Measurements from ENCODE around the gene SLC7A11.

The SLC7A11 gene

DNA sequence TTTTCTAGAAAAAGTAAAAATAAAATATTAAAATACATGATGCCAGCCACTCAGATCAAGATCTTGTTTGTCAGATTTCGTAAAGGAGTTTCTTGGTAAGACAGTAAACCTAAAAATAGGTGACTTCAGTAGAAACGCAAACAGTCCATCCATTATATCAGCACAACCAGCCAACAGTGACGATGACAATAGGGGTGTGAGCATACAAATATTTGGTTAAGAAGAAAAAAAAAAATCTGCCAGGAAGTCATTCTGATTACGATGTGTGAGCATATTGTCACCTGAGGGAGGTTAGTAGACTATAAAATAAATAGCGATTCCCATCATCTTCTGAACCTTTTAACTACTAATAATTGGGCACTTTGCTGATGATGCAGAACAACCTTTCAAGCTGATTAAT, 37.6 kb downstream of the SLC7A11 start:
- DNase-seq = no peak

DNA sequence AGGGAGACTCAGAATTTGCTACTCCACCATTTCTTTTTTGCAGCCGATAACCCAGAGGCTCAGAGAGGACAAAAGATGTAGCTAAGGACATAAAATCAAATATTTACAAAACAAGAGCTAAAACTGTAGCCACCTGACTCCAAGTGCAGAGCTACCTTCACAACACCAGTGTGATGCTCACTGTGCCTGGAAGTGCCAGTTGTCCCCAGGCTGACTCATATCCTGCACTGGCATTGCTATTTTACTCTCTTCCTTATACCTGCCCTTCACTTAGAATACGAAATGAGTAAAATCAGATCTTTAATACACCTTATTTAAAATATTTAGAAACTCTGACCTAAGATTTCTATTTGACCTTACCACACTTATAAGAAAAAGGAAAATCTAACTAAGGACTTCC, 39.5 kb downstream of the SLC7A11 start:
- DNase-seq = no peak

DNA sequence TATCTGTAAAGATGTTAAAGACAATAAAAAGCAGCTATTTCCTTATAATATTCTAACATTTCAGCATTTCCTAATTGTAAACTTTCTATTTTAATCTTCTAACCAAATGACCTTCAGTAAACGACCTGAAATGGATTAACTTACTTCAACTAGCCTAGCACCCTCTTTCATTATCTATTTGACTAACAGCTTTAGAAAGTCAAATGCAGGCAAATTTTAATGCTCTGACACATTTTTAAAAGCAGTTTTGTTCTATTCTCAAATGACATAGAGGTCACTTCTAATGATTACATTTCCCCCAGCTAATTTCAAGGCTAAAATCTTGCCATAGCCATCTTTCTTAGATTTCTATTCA, 41.9 kb downstream of the SLC7A11 start:
- no peak for DNase-seq

DNA sequence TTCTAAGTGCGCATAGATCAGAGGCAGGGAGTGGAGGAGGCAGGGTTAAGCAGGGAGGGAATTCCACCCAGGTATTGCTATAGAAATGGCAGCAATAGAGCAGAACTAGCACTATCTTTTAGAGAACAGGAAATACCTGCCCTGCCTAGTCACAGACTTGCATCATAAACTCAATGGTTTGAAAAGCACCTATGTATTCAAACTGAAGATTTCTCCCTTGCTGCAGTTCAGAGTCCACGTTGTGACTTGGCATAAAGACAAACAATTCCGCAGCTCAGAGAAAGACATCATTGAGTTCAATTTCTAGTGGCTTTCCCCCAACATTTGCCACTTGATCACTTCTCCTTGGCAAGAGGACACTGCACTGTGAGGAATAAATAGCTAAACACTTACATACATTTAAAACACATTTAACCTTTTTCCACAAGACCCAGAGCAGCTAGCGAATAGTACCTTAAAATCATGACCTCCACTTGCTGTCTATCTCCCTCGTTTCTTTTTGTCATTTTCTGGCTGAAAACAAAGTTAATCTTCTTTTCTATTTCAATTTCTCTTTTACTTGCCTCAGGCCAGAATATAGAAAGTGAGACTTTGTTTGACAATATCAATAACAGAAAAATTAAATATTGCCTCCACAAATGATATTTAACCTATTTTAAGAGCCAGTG, 42.4 kb downstream of the SLC7A11 start:
- no peak for DNase-seq

DNA sequence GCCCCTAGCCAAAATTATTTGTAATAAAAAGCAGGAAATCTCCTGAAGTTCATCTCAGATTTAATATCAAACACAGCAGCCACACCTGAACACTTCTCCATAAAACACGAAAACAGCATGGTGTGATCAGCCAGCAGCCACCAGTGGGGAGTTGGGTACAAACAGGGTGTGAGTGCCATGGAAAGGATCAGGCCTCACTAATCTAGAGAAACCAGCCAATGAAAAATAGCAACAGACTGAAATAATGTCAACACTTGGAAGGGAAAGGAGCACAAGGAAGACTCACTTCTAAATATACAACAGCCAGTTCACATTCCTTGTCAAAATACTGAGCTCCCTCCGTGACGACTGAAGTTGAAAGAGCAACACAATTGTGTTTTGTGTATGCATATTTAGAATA, 46.0 kb downstream of the SLC7A11 start:
- DNase-seq = no peak

DNA sequence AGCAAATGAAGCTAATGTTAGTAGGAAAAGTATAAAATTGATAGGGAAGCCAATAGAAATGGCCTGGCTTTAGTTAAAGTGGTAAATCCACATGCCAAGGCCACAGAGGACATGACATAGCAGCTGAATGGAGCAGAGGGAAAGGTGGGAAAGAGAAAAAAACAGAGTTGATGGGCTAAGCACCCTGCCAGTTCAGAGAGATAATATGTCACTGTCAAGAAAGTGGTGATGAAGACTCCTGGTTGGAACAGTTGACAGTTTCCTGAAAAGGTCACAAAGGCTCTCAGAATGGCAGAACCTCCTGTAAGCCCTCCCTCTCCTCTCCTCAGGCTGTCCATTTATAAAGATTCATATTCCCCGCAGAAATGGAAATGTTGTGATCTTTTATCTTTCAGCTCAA, 48.2 kb downstream of the SLC7A11 start:
- no peak for DNase-seq

DNA sequence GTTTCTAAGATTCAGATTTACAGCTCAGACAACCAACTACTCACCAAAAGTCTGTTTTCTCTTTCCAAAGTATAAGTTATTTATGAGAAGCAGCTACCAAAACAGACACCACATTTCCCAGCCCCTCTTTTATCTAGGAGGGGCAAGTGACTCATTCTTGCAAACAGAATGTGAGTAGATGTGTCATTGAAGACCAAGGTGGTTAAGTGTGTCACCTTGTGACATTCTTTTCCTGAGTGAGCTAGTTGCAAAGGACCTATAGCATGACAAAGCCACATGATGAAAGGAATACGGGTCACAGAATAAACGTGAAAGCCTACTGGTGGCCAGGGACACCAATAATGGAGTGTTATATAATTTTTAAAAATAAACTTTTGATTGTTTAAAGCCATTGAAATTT, 50.0 kb downstream of the SLC7A11 start:
- DNase-seq = no peak

DNA sequence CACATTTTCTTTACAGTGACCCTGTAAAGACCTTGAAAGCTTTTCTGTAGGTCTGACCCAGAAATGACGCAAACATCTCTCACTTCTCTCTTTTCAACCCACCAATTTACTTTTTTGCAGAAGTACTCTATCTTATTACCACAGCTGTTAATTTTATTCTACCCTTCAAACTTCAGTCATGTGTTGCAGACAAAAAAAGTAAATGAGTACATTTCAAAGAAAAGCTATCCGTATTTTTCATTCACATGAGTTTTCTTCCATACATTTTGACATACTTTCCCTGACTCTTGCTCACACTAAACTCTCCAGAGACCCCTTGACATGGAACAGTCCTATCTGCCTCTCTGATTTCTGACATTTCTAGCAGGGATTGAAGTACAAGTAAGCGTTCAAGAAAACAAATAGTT, 51.7 kb downstream of the SLC7A11 start:
- DNase-seq = no peak

DNA sequence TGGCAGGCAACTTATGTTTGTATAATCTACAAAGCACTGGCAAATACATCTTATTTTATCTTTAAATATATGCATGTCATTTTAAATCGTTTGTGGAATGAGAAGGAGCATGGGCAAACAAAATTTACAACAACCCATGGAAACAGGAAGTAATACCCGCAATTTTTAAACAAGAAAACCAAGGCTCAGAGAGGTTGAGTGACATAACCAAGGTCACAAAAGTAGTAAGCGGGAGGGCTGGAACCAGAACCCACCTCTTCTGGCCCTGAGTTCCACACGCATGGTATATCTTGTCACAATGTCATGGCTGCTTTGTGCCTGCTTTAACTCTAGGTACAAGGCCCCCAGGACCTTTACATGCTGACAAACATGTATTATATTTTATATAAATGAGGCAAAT, 52.9 kb downstream of the SLC7A11 start:
- no peak for DNase-seq

DNA sequence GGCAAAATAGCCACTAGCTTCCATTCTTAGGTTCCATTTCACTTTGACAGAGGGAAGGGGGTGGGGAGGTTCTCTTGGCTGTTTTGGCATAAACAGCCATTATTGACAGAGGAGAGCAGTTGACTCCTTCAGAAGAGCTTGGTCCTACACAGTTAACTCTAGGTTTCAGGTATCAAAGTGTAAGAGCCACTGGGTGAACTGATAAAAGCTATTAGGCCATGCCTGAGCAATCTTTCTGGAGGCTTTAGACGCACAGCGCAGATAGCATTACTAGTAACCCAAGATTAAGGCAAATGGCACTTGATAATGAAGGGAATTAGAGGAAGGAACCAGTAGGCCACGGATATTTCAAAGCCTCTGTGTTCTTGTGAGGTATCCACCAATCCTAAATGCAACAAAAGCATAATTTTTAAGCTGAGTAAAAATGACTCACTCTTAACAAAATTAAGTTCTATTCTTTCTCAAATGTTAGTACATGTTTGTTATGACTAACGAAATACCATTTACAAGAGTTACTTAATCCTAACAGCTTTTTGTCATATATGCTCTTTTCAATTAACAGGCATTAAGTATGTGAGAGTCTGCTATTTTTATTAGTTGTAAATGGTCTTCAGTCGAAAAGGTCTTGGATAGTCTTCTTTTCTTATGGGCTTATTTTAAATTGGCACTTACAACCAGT, 53.6 kb downstream of the SLC7A11 start:
- DNase-seq = no peak

DNA sequence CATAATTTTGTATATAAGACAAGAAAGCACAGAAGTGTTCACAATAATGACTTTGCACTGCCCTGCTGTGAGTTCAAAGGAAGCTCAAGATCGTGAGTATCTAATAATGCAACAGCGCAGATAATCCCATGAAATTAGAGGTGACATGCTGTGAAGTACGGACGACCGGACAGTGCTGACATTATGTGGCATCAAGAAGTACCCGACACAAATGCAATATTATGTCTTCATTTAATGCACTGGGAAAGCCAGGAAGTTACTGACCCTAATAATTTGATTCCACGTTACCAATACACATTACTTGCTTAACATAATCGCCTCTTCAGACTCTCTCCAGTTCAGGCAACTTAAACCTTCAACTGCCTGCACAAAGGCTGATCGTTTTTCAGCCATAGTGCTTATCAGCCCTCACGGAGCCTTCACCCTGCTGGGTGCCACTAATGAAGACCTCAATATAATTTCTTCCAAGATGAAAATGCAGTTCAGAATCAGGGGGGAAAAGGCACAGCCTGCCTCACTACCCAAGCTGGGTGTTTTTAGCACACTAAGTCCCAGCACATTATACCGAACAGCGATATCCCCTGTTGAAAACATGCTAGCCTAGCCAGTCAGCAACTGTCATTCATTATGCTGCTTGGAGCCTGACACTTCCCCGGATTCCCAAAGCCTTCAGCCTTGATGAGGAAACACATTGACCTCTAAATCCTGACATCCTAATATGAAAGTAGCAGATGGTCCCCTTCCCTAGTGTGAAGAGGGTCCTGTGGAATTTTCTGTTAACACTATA, 56.1 kb downstream of the SLC7A11 start:
- DNase-seq = no peak

DNA sequence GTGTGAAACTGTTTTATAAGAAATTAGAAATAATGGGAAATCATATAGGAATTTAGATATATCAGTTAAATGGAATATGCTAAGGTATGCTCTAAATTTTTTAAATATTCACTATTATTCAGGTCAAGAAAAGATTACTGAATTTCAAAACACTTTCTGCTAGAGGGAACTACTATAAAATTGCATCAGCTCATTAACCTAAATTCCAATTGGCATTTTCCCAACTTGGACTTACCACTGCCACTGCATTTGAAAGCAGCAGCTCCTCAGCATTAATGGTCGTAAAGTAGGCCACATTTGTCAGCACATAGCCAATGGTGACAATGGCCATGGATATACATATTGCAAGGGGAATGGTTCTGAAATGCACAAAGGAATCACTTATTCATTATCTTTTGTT, 57.3 kb downstream of the SLC7A11 start:
- DNase-seq = no peak

DNA sequence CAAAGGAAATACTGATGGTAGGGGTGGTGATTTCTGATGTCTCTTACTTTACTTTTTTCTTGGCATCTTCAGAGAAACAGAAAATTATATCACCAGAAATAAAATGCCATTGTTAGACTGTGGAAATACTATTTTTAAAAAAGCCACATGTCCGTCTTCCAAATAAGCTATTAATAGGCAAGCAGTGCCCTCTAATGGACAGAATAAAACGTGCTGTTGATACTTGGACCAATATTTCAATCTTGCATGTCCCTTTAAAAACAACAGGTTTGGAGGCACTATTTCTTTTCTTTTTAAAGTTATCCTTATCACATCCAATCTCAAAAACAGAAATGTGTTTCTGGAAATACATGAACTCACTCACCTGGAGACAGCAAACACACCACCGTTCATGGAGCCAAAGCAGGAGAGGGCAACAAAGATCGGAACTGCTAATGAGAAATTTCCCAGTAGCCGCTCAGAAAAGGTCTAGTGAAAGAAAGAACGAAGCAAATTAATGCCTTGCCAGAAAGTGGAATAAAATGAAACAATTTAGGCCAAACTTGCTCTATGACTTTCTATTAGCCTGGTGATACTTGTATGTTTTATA, 59.2 kb downstream of the SLC7A11 start:
- no peak for DNase-seq

DNA sequence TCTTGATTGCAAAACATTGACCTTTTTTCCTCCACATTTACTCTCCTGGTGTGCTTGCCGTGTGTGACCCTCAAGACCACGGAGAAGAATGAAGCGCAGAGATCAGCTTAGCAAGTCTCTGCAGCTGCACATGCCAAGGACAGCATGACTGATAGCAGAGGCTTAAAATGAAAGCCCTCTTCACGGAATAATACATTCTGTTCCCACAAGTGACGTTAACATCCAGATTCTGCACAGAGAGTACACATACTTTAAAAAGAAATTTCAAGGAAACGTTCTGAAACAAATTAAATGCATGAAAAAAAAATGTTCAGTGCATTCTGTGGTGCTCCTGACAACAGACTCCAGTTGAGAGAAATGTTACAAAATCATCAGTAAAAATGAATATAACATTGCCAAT, 60.9 kb downstream of the SLC7A11 start:
- DNase-seq = no peak

DNA sequence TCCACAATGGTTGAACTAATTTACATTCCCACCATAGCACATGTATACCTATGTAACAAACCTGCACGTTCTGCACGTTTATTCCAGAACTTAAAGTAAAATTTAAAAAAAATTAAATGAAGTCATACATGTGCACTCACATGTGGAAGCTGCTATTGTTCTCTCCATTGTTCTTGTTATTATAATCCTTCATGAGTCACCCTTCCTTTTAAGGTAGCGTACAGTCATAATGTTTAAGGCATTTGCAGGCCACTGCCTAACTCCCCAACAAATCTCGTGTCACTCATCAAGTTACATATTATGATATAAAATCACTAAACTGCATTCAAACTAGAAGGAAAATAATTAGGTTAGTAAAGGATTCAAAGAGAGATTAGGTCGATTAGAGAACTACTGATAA, 63.6 kb downstream of the SLC7A11 start:
- DNase-seq = no peak

DNA sequence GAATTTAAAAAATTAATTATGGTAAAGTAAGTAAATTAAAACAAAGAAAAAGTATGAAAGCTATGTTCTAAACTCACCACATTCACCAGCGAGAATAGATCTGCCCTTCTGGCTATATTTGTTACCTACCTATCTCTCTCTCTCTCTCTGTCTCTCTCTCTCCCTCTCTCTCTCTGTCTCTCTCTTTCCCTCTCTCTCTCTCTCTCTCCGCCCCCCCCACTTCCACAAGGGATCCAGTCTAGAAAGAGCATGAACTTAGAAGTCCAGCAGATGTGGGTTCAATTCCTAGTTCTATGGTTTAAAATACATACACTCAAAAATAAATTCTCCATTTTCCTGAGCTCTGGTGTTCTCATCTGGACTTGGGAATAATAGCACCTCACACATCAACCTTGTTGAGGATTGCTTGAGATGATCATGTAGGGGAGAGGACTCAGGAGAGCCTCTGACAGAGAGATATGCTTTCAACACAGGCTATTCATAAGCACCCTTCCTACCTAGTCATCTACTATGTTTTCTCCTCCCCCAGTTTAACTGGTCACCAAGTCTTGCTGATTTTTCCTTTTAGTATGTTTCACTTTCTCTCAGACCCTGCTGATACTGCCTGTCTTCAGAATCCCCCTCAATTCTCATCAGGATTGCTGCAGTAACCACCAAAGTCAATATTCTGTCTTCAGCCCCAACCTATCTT, 64.7 kb downstream of the SLC7A11 start:
- DNase-seq = no peak

DNA sequence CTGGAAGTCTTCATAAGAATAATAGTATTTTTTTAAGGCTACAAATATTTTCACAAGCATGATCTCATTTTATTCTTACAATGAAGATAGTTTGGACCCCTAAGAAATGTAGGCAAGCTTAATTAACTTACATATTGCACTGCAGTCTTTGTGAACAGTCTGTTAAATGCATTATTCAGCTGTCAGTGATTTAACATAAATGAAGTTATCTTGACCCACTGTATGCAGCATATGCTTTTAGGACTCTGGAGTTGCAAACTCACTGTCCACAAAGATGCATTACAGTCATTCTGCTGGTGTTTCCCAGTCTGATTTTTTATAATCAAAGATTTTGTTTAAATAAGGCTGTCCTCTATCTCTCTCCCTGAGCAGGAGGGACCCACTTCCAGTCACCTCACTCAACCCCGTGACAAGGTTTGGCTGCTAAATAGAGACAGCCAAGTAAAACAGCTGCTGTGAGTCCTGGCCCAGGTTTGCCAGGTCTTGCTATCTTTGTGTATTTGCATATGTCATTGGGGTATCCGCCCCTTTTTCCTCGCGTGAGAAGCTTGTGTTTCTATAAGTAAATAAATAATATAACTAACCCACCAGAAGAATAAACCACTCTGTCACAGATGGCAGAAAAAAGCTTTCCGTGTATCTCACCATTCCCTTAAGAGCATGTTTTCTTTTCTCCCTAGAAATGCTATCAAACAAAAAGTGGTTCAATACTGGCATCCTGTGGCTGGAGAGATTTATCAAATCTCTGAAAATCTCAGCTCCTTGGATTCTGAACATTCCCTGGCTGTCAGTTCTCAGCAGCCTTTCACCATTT, 67.0 kb downstream of the SLC7A11 start:
- no peak for DNase-seq

DNA sequence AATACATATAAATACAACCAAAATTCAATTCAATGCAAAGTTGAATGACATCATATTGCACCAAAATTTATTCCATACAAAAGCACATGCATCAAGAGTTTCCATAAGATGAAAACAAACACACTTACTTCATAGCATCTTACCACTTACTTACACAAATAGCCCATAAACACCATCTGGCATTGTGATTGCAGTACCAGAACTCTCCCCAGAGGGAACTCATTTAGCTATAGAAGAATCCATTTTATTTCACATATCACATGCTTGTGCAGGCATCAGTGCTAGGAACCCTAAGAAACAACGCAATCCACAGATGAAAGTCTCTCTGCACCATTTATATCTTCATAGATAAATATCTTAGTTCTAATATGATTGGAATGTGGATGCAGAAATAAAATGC, 77.9 kb downstream of the SLC7A11 start:
- no peak for DNase-seq

DNA sequence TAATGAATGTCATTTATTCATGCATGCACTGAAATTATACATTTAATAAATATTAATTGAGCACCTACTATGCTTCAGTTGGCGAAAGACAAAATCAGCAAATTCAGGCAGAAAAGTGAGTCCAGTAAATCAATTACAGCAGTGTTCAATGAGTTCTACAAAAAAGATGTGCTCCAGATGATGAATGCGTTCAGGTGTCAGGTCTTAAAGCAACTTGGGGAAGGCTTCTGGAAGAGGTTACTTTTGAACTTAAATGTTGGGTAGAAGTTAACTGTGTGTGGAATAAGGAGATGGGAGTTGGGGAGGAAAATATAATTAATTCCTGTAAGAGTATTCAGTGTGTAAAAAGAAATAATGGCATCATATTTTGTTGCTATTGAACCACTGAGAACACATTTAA, 79.0 kb downstream of the SLC7A11 start:
- no peak for DNase-seq

DNA sequence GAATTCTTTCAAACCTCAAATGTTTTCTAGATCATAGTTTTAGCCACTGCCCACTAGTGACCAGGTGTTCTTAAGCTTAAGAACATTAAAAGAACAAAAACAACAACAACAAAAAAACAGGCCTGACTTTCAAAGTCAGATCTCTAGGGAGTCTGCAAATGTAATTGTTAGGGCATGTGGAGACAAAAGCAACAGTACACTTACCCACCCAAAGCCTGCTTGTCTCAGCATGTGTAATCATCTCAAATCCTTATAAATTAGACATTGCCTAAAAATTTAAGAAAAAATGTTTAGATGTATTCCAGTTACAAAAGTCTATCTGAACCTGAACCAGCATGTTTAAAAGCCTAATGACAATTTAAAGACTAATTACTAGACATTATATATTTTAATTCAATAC, 79.9 kb downstream of the SLC7A11 start:
- no peak for DNase-seq

DNA sequence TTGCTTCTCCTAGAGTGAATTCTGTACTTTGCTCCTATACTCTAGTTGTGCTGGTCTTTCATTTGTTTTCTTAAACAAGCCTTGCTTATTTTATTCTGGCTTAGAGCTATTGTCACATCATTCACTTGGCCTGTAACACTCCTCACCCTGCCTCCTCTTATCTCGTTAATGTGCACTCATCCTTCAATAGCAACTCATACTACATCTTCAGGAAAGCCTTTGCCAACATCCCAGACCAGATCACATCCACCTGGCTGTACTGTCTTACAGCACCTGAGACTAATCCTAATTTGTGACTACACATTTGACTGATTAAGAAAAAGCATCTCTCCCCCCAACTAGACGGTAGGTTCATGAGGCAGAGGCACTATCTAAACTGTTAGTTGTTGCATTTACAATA, 80.8 kb downstream of the SLC7A11 start:
- DNase-seq = no peak

DNA sequence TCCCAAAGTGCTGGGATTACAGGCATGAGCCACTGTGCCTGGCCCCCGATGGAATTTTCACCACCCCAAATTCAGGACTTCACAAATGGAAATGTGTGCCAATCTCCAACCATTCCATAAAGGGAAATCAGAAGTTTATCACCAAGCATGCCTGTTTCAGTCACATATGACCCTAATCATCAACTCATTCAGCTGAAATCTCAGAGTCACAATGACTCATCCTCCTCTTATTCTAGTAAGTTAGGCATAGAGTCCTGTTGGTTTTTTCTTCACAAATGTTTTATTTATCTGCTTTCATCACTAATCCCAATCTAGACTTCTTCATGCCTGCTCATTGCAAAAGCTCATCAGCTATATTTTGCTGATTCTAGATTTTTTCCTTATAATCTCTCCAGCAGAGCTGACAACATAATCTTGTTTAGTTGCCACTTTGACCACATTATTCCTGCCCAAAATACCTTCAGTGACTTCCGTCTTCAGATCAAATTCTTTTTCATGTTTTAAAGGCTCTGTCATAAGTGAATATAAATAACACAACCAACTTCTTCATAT, 83.3 kb downstream of the SLC7A11 start:
- peak; percentile 23 for DNase-seq

All from amniotic stem cell (primary cell).